Esophagus squamous epithelium (tissue), 5 donors: ENCODE measurements around the gene GREB1L. TPM values are rescaled to one million over a fixed set of nuclear protein-coding genes. Genes with fewer than 3 reads are reported as not detected.
A peak's percentile ranks its signal among the peaks of the same experiment; 100 is the strongest.

Source experiments
- DNase-seq: peaks from one replicate; lab custom pipeline; 2025; lab: John Stamatoyannopoulos, UW
- H3K27ac ChIP-seq, 4 donors: fragments of 200-600 bp; sonication (generic); one replicate each; pipeline ENCODE4 v1.5.1; 2016 to 2019; ENCODE audit warnings: mild to moderate bottlenecking in 1 of 4
- H3K27me3 ChIP-seq, 4 donors: fragments of 200-600 bp; sonication (generic); 1 replicate in 3 of 4; 2 replicates in 1 of 4; pipeline versions ENCODE4 v1.5.1 to v1.6.0; 2017 to 2021; ENCODE audit warnings: antibody characterized with exemption in 1 of 4
- H3K36me3 ChIP-seq, 3 donors: fragments of 200-600 bp; sonication (generic); one replicate each; pipeline ENCODE4 v1.5.1; 2016 to 2019
- H3K4me1 ChIP-seq, 3 donors: fragments of 200-600 bp; sonication (generic); one replicate each; pipeline ENCODE4 v1.5.1; 2017 to 2019
- H3K4me3 ChIP-seq, 4 donors: fragments of 200-600 bp; sonication (generic); 1 replicate in 3 of 4; 2 replicates in 1 of 4; pipeline ENCODE4 v1.5.1; 2016 to 2019; ENCODE audit warnings: mild to moderate bottlenecking in 2 of 4, moderate library complexity in 1 of 4
- H3K9me3 ChIP-seq, 3 donors: fragments of 200-600 bp; sonication (generic); one replicate each; pipeline ENCODE4 v1.5.1; 2016 to 2019
- CTCF ChIP-seq, 6 experiments: fragments of 450-650 bp in 4 of 6; fragments of 200-600 bp in 2 of 6; sonication (generic) in 2 of 6; IDR thresholded peaks; one replicate each; pipeline ENCODE4 v1.5.1; 2016 to 2019; ENCODE audit warnings: antibody characterized with exemption in 6 of 6, mild to moderate bottlenecking in 4 of 6, moderate library complexity in 4 of 6
- POLR2A ChIP-seq, 4 donors: fragments of 450-650 bp; IDR thresholded peaks; one replicate each; pipeline ENCODE4 v1.6.1; 2017; ENCODE audit warnings: antibody characterized with exemption in 4 of 4, mild to moderate bottlenecking in 4 of 4, moderate library complexity in 3 of 4
- WGBS, 2 donors: methylation state at CpG; one replicate each; pipeline ENCODE4 v1.1.5; 2018; 5-methylcytosine and 5-hydroxymethylcytosine counted together
- intact Hi-C: fragments of 100-400 bp; cut with DNase I; formaldehyde crosslinking; loops from one replicate; pipeline ENCODE4 v1.15.0; 2022
- total RNA-seq, 4 donors: library from RNA; depleted of rRNA; stranded (reverse); fragments of >200 nt; gene quantifications; one replicate each; pipeline ENCODE4 v1.1.0, GENCODE V29; 2016
- donor health status: DM: yes; HTN: yes; CAD: no.

The GREB1L gene
- total RNA-seq, 4 donors from 2014 or later: 0.12 to 0.95 (median 0.66) TPM; not detected in 1

DNA sequence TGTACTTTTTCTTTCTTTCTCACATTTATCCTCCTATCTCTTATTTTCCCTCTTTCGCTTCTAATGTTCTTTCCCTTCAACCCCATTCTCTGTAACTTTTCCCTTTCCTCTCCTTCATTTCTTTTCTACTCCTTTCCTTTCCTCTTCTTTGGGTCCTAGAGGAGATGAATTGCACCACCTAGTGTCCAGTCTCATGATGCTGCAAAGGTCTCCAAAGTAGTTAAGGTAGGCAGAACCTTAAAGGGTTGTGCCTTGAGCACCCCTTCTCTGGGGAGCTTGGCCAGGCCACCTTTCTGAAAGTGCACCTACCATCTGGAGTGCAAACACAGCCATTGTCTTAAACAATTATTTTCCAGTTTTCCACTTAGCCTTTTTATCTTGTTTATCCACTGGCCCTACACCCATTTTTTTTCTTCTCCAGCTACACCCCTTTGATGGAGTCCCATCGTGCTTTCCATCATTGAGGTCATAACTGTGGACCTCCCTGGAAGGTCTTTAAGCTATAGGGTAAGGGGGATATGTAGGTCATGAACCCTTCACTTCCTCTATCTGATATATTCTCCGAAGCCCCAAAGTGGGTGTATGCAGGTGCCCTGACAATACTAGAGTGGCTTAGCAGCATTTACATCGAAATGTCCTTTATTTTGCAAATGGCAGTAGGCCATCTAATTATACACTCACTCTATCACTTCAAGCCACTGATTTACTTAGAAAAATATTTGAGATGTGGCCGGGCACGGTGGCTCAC, 202.6 kb downstream of the GREB1L start:
- H3K9me3 ChIP-seq: no peaks in the 10 kb centered on the region
- intact Hi-C loops: loop anchor here (10.0 kb wide), 1 partner anchor 250 kb away; no protein-coding TSS in a partner anchor
- 77 to 79% methylated on average over 6 of the region's 6 CpGs for WGBS, 2 donors
- no peaks in the 10 kb centered on the region for H3K4me1 ChIP-seq
- H3K27ac ChIP-seq: no peak overlapping the region
- DNase-seq: no peak
- TF ChIP-seq CTCF (IDR thresholded peaks at IDR 0.05): peak in 3 of 6 experiments; percentile 25 to 51 (median 43)
- TF ChIP-seq POLR2A (IDR thresholded peaks at IDR 0.05): no peak
- H3K27me3 ChIP-seq: peaks cover 0 to 5% (median 0%) of the 10 kb centered on the region in 4 donors
- no peaks in the 10 kb centered on the region for H3K36me3 ChIP-seq
- H3K4me3 ChIP-seq: no peak overlapping the region

- H3K4me3 ChIP-seq: no peak overlapping the region
- no peaks in the 10 kb centered on the region for H3K9me3 ChIP-seq
- intact Hi-C loops: loop anchor here (10.0 kb wide), 1 partner anchor 253 kb away; no protein-coding TSS in a partner anchor
- peaks cover 0 to 5% (median 0%) of the 10 kb centered on the region in 4 donors for H3K27me3 ChIP-seq
- DNase-seq: no peak
- no peaks in the 10 kb centered on the region for H3K4me1 ChIP-seq
- H3K27ac ChIP-seq: no peak overlapping the region
- TF ChIP-seq CTCF (IDR thresholded peaks at IDR 0.05) (no peak), POLR2A (IDR thresholded peaks at IDR 0.05) (no peak)
- H3K36me3 ChIP-seq: no peaks in the 10 kb centered on the region
These were observed 206.3 kb downstream of the GREB1L start for GRCh38 chr18:21448299-21448698.

DNA sequence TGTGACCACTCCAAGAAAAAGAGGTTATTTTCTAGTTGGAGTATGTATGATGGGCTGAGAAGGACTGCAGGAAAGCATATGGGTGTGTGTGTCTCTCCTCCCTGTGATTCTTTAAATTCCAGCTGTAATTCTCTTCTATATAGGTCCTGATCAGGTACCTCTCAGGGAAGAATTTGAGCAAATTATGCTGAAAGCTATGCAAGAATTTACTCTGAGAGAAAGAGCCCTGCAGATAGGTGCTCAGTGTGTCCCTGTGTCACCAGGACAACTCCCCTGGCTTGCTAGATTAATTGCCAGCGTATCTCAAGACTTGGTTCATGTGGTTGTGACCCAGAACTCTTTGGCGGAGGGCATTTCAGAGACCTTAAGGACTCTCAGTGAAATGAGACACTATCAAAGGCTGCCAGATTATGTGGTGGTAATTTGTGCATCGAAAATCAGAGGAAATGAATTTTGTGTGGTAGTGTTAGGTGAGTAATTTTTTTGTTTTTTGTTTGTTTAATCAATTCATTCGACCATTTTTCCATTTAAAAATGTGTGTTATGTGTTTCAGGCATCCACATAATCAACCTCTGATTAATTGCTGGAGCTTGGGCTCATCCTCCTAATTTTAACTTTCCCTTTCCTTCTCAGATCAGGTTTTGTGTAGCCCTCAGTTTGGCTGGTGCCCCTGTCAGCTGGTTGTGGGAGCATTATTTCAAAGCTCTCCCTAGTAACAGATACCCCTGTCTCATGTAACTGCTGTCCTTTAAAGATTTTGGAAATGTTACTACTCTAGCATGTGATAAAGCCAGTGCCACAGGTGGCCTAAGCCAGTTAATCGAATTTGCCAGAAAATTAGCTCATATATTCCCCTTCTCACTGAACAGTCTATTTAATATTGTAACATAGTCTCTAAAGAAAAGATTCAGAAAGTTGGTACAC, 207.6 kb downstream of the GREB1L start:
- WGBS, 2 donors: 63 to 75% methylated on average over 5 of the region's 5 CpGs
- intact Hi-C loops: loop anchor here (10.0 kb wide), 1 partner anchor 255 kb away; no protein-coding TSS in a partner anchor

DNA sequence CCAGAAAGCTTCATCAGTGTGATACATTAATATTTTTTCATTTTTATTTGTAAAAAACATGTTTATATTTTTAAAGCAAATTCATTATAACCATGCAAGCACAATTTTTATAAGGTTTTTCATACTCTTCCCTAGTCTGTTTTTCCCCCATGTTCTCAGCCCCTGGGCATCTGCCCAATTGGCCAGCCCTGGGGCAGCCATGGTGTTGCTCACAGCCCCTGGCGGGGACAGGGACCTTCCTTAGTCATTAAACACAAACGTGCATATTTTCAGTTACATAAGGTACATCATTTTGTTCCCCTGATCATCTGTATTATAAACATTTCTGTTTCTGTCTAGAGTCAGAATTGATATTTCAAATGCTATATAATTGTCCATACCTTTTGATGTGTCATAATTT, 208.5 kb downstream of the GREB1L start:
- intact Hi-C loops: no loop called here
- H3K36me3 ChIP-seq: no peaks in the 10 kb centered on the region
- no peak for DNase-seq
- no peaks in the 10 kb centered on the region for H3K4me1 ChIP-seq
- no peak overlapping the region for H3K27ac ChIP-seq
- WGBS, 2 donors: 48 to 55% methylated on average over 2 of the region's 2 CpGs
- no peak overlapping the region for H3K4me3 ChIP-seq
- no peaks in the 10 kb centered on the region for H3K27me3 ChIP-seq
- no peak for TF ChIP-seq POLR2A (IDR thresholded peaks at IDR 0.05)
- no peak for TF ChIP-seq CTCF (IDR thresholded peaks at IDR 0.05)
- no peaks in the 10 kb centered on the region for H3K9me3 ChIP-seq

More for the DNA sequence above, 207.6 kb downstream of the GREB1L start:
- no peak for DNase-seq
- no peaks in the 10 kb centered on the region for H3K36me3 ChIP-seq
- TF ChIP-seq CTCF (IDR thresholded peaks at IDR 0.05): no peak
- TF ChIP-seq POLR2A (IDR thresholded peaks at IDR 0.05): no peak
- H3K9me3 ChIP-seq: no peaks in the 10 kb centered on the region
- H3K27ac ChIP-seq: no peak overlapping the region
- H3K4me3 ChIP-seq: no peak overlapping the region
- H3K27me3 ChIP-seq: no peaks in the 10 kb centered on the region
- no peaks in the 10 kb centered on the region for H3K4me1 ChIP-seq
